Measurements from ENCODE around the gene PNMA1. TPM values are rescaled to one million over a fixed set of nuclear protein-coding genes. Genes with fewer than 3 reads are reported as not detected.
A peak's percentile ranks its signal among the peaks of the same experiment; 100 is the strongest.

PNMA1 gene
- total and polyA plus RNA-seq, 12 donors: 14.4 to 74.6 (median 31.9) TPM

- intact Hi-C loops (cut with DNase I): no loop called here
- 0 to 17% (median 7%) methylated on average over 4 to 49 of the region's 49 CpGs for WGBS, 4 donors
- DNase-seq: peak; percentile 66 to 87 (median 68)
Measured at GRCh38 chr14:73758392-73759182, 44.4 kb upstream of the PNMA1 start.

GRCh38 chr14:73757876-73758391 is 43.8 kb upstream of the PNMA1 start:
- no peaks in the 10 kb centered on the region for H3K9me3 ChIP-seq (replicated peaks in 1 of 3)
- TF ChIP-seq POLR2A (IDR thresholded peaks at IDR 0.05): no peak
- TF ChIP-seq, protein P1, sequence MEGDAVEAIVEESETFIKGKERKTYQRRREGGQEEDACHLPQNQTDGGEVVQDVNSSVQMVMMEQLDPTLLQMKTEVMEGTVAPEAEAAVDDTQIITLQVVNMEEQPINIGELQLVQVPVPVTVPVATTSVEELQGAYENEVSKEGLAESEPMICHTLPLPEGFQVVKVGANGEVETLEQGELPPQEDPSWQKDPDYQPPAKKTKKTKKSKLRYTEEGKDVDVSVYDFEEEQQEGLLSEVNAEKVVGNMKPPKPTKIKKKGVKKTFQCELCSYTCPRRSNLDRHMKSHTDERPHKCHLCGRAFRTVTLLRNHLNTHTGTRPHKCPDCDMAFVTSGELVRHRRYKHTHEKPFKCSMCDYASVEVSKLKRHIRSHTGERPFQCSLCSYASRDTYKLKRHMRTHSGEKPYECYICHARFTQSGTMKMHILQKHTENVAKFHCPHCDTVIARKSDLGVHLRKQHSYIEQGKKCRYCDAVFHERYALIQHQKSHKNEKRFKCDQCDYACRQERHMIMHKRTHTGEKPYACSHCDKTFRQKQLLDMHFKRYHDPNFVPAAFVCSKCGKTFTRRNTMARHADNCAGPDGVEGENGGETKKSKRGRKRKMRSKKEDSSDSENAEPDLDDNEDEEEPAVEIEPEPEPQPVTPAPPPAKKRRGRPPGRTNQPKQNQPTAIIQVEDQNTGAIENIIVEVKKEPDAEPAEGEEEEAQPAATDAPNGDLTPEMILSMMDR (IDR thresholded peaks at IDR 0.05): no peak
- peak in 1 of 7 donors; percentile 82 for DNase-seq
- WGBS, 4 donors: 46 to 62% (median 56%) methylated on average over 9 to 10 of the region's 10 CpGs
- H3K27me3 ChIP-seq: no peaks in the 10 kb centered on the region
- H3K27ac ChIP-seq: peak overlapping the region in 4 of 5 donors; percentile 85 to 99 (median 98)
- intact Hi-C loops (cut with DNase I): no loop called here
- H3K4me3 ChIP-seq: peak overlapping the region in 1 of 4 donors; percentile 79
- H3K36me3 ChIP-seq (replicated peaks in 1 of 2): no peaks in the 10 kb centered on the region
- peaks cover 74 to 86% of the 10 kb centered on the region in 2 donors for H3K4me1 ChIP-seq (replicated peaks in 1 of 2)

More at GRCh38 chr14:73758392-73759182, 44.4 kb upstream of the PNMA1 start:
- no peaks in the 10 kb centered on the region for H3K9me3 ChIP-seq (replicated peaks in 1 of 3)
- no peaks in the 10 kb centered on the region for H3K36me3 ChIP-seq (replicated peaks in 1 of 2)
- H3K4me1 ChIP-seq (replicated peaks in 1 of 2): peaks cover 68 to 86% of the 10 kb centered on the region in 2 donors
- peak in 1 of 2 donors; percentile 31 for TF ChIP-seq POLR2A (IDR thresholded peaks at IDR 0.05)
- TF ChIP-seq, protein P1 (IDR thresholded peaks at IDR 0.05): peak; percentile 17 to 49 (median 46)
- no peaks in the 10 kb centered on the region for H3K27me3 ChIP-seq
- peak overlapping the region in 2 of 4 donors; percentile 63 to 79 for H3K4me3 ChIP-seq
- H3K27ac ChIP-seq: peak overlapping the region in 4 of 5 donors; percentile 85 to 99 (median 98)

DNA sequence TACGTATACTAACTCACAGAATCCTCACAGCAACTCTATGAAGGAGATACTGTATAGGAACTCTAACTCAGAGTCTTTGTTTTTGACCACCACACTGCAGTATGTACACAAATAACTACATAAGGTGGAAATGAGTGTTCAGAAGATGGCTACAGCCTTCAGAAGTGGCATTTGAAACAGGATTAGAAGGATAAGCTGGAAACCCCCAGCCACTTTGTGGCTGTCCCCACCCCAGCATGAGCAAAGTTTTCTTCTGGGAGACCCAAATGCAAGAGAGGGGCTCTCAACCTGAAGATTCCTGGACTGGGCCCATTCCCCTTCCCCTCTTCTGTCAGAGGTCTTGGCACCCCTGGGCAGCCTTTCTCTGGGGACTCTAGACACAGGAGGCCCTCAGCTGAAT is 43.2 kb upstream of the PNMA1 start:
- no peak for DNase-seq
- Histone ChIP-seq H3K4me1 (replicated peaks in 1 of 2) (peaks cover 74 to 86% of the 10 kb centered on the region in 2 donors), H3K4me3 (no peak overlapping the region), H3K9me3 (replicated peaks in 1 of 3) (no peaks in the 10 kb centered on the region), H3K27ac (peak overlapping the region in 4 of 5 donors; percentile 85 to 99 (median 98)), H3K36me3 (replicated peaks in 1 of 2) (no peaks in the 10 kb centered on the region), H3K27me3 (no peaks in the 10 kb centered on the region)
- TF ChIP-seq, protein P1 (IDR thresholded peaks at IDR 0.05): no peak
- no peak for TF ChIP-seq POLR2A (IDR thresholded peaks at IDR 0.05)
- intact Hi-C loops (cut with DNase I): no loop called here
- WGBS, 4 donors: 91 to 100% (median 94%) methylated on average over 1 of the region's 1 CpG

GRCh38 chr14:73755434-73756014 is 41.3 kb upstream of the PNMA1 start:
- peaks cover 70 to 86% of the 10 kb centered on the region in 2 donors for H3K4me1 ChIP-seq (replicated peaks in 1 of 2)

More at GRCh38 chr14:73755434-73756014, 41.3 kb upstream of the PNMA1 start:
- peak overlapping the region in 4 of 5 donors; percentile 79 to 99 (median 86) for H3K27ac ChIP-seq
- 42 to 55% (median 50%) methylated on average over 3 to 5 of the region's 5 CpGs for WGBS, 4 donors
- H3K27me3 ChIP-seq: no peaks in the 10 kb centered on the region
- DNase-seq: peak in 1 of 7 donors; percentile 27
- H3K4me3 ChIP-seq: no peak overlapping the region
- TF ChIP-seq, protein P1 (IDR thresholded peaks at IDR 0.05): no peak
- TF ChIP-seq POLR2A (IDR thresholded peaks at IDR 0.05): no peak
- intact Hi-C loops (cut with DNase I): no loop called here
- no peaks in the 10 kb centered on the region for H3K36me3 ChIP-seq (replicated peaks in 1 of 2)
- no peaks in the 10 kb centered on the region for H3K9me3 ChIP-seq (replicated peaks in 1 of 3)
